SK-N-SH treated with all-trans-retinoic acid at 6 μM for 48 hours (cell line): Measurements from ENCODE around the gene HDAC4.

Experiments used
- ATAC-seq: fragments of 200-7000 bp; cut with Tn5 transposase; 3 replicates; pipeline ENCODE4 v1.9.1; 2020; ENCODE audit warnings: mild to moderate bottlenecking, moderate library complexity
- ARNTL ChIP-seq: fragments of 450-650 bp; formaldehyde crosslinking; IDR thresholded peaks from 2 replicates; pipeline ENCODE4 v1.5.0; 2020; ENCODE audit warnings: low read depth, mild to moderate bottlenecking, moderate library complexity, borderline replicate concordance
- BACH2 ChIP-seq: fragments of 250-450 bp; sonication (Bioruptor Pico); IDR thresholded peaks from 2 replicates; pipeline ENCODE4 v1.9.0; 2021; ENCODE audit warnings: mild to moderate bottlenecking, borderline replicate concordance
- CSDC2 ChIP-seq: fragments of 250-450 bp; sonication (Bioruptor Pico); IDR thresholded peaks from 2 replicates; pipeline ENCODE4 v1.5.0; 2020; ENCODE audit warnings: mild to moderate bottlenecking, moderate library complexity
- ESRRG ChIP-seq: fragments of 250-450 bp; sonication (Bioruptor Pico); IDR thresholded peaks from 2 replicates; pipeline ENCODE4 v1.6.1; 2021; ENCODE audit warnings: mild to moderate bottlenecking
- ISL1 ChIP-seq: fragments of 250-450 bp; sonication (Bioruptor Pico); IDR thresholded peaks from 2 replicates; pipeline ENCODE4 v2.1.2; 2022; ENCODE audit warnings: mild to moderate bottlenecking, moderate library complexity
- OSR1 ChIP-seq: fragments of 250-450 bp; sonication (Bioruptor Pico); IDR thresholded peaks from 2 replicates; pipeline ENCODE4 v1.8.0; 2022; ENCODE audit warnings: moderate library complexity, mild to moderate bottlenecking, inconsistent platforms
- PATZ1 ChIP-seq: fragments of 250-450 bp; sonication (Bioruptor Pico); IDR thresholded peaks from 2 replicates; pipeline ENCODE4 v1.8.0; 2020; ENCODE audit warnings: mild to moderate bottlenecking, moderate library complexity, borderline replicate concordance
- POU6F1 ChIP-seq: fragments of 250-450 bp; sonication (Bioruptor Pico); IDR thresholded peaks from 2 replicates; pipeline ENCODE4 v1.8.0; 2021; ENCODE audit warnings: low read depth, mild to moderate bottlenecking, moderate library complexity, borderline replicate concordance
- PPARA ChIP-seq: fragments of 250-450 bp; sonication (Bioruptor Pico); IDR thresholded peaks from 2 replicates; pipeline ENCODE4 v1.5.0; 2020; ENCODE audit warnings: mild to moderate bottlenecking, borderline replicate concordance
- RARB ChIP-seq: fragments of 250-450 bp; sonication (Bioruptor Pico); IDR thresholded peaks from 2 replicates; pipeline ENCODE4 v1.8.0; 2021; ENCODE audit warnings: mild to moderate bottlenecking, moderate library complexity
- SNAI2 ChIP-seq: fragments of 250-450 bp; sonication (Bioruptor Pico); IDR thresholded peaks from 2 replicates; pipeline ENCODE4 v1.5.0; 2020; ENCODE audit warnings: mild to moderate bottlenecking, moderate library complexity
- TCF4 ChIP-seq: fragments of 250-450 bp; sonication (Bioruptor Pico); IDR thresholded peaks from 2 replicates; pipeline ENCODE4 v1.8.0; 2021; ENCODE audit warnings: mild to moderate bottlenecking, moderate library complexity, borderline replicate concordance
- TOX ChIP-seq: fragments of 250-450 bp; sonication (Bioruptor Pico); IDR thresholded peaks from 2 replicates; pipeline ENCODE4 v1.8.0; 2021; ENCODE audit warnings: mild to moderate bottlenecking, moderate library complexity, borderline replicate concordance
- TSHZ2 ChIP-seq: fragments of 250-450 bp; sonication (Bioruptor Pico); IDR thresholded peaks from 2 replicates; pipeline ENCODE4 v1.5.0; 2020; ENCODE audit warnings: mild to moderate bottlenecking, moderate library complexity
- ZC3H10 ChIP-seq: fragments of 250-450 bp; sonication (Bioruptor Pico); IDR thresholded peaks from 2 replicates; pipeline ENCODE4 v1.5.1; 2021; ENCODE audit warnings: mild to moderate bottlenecking, moderate library complexity
- ZFP3 ChIP-seq: fragments of 250-450 bp; sonication (Bioruptor Pico); IDR thresholded peaks from 2 replicates; pipeline ENCODE4 v1.5.0; 2020; ENCODE audit warnings: mild to moderate bottlenecking, moderate library complexity
- ZFP30 ChIP-seq: fragments of 450-650 bp; formaldehyde crosslinking; IDR thresholded peaks from 2 replicates; pipeline ENCODE4 v1.5.0; 2022; ENCODE audit warnings: mild to moderate bottlenecking, moderate library complexity
- ZNF565 ChIP-seq: fragments of 450-650 bp; formaldehyde crosslinking; conservative IDR thresholded peaks from 2 replicates; pipeline ENCODE4 v1.5.0; 2020; ENCODE audit warnings: low read depth, mild to moderate bottlenecking, moderate library complexity
- ZNF70 ChIP-seq: fragments of 450-650 bp; formaldehyde crosslinking; IDR thresholded peaks from 2 replicates; pipeline ENCODE4 v1.5.0; 2020; ENCODE audit warnings: mild to moderate bottlenecking, moderate library complexity
- TF ChIP-seq, protein P1 (sequence below): fragments of 250-450 bp; sonication (Bioruptor Pico); IDR thresholded peaks from 2 replicates; pipeline ENCODE4 v1.5.1; 2021; ENCODE audit warnings: mild to moderate bottlenecking, moderate library complexity

HDAC4 gene

GRCh38 chr2:239193925-239194677 is 206.7 kb downstream of the HDAC4 start (continued):
- TF ChIP-seq, protein P1, sequence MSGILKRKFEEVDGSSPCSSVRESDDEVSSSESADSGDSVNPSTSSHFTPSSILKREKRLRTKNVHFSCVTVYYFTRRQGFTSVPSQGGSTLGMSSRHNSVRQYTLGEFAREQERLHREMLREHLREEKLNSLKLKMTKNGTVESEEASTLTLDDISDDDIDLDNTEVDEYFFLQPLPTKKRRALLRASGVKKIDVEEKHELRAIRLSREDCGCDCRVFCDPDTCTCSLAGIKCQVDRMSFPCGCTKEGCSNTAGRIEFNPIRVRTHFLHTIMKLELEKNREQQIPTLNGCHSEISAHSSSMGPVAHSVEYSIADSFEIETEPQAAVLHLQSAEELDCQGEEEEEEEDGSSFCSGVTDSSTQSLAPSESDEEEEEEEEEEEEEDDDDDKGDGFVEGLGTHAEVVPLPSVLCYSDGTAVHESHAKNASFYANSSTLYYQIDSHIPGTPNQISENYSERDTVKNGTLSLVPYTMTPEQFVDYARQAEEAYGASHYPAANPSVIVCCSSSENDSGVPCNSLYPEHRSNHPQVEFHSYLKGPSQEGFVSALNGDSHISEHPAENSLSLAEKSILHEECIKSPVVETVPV (CRISPR knock-in tag) = no peak

- ATAC-seq = no peak
- TF ChIP-seq, protein P1 (CRISPR knock-in tag) = no peak
- TF ChIP-seq ZNF70 (CRISPR knock-in tag) (no peak), BACH2 (CRISPR knock-in tag) (no peak), ZFP3 (CRISPR knock-in tag) (no peak), PATZ1 (no peak), TOX (CRISPR knock-in tag) (no peak), ZNF565 (no peak), ARNTL (CRISPR knock-in tag) (no peak), ZFP30 (no peak), PPARA (CRISPR knock-in tag) (no peak), TSHZ2 (CRISPR knock-in tag) (no peak), CSDC2 (no peak)
Observed at GRCh38 chr2:239193401-239193811, 207.4 kb downstream of the HDAC4 start.

- no peak for ATAC-seq
- TF ChIP-seq ESRRG (CRISPR knock-in tag) (no peak), OSR1 (CRISPR knock-in tag) (no peak), RARB (CRISPR knock-in tag) (no peak), TCF4 (no peak), ARNTL (CRISPR knock-in tag) (no peak), ZC3H10 (no peak), TOX (CRISPR knock-in tag) (no peak), ZFP30 (no peak), CSDC2 (no peak)
Observed at GRCh38 chr2:239192975-239193374, 207.8 kb downstream of the HDAC4 start.

GRCh38 chr2:239192456-239192855 is 208.4 kb downstream of the HDAC4 start:
- ATAC-seq = no peak
- TF ChIP-seq BACH2 (CRISPR knock-in tag) (no peak), TOX (CRISPR knock-in tag) (no peak), ESRRG (CRISPR knock-in tag) (no peak), ZFP3 (CRISPR knock-in tag) (no peak), RARB (CRISPR knock-in tag) (no peak), ZFP30 (no peak), PPARA (CRISPR knock-in tag) (no peak), PATZ1 (no peak), ARNTL (CRISPR knock-in tag) (no peak), ISL1 (CRISPR knock-in tag) (no peak), TSHZ2 (CRISPR knock-in tag) (no peak), TCF4 (no peak), SNAI2 (CRISPR knock-in tag) (no peak), POU6F1 (CRISPR knock-in tag) (no peak)
